Choroid plexus epithelial cell (primary cell): ENCODE data around the gene LXN.
"Not testable (repeated sequence)": the region's sequence is repeated elsewhere in the genome, so short reads cannot be mapped to it uniquely, and the experiment has no call there.

Source experiments
- DNase-seq: peaks from one replicate; pipeline ENCODE4 v3.0.0-alpha.2; 2010; ENCODE audit warnings: low read depth
- H3K4me3 ChIP-seq: 2 replicates; pipeline ENCODE4 v1.5.1; 2011; ENCODE audit warnings: low read depth, mild to moderate bottlenecking, control low read depth, low read length, moderate library complexity
- CTCF ChIP-seq: conservative IDR thresholded peaks from 2 replicates; pipeline ENCODE4 v1.5.1; 2011; ENCODE audit warnings: low read depth, mild to moderate bottlenecking, control low read depth, inconsistent platforms, low read length, moderate library complexity

Gene LXN

GRCh38 chr3:158696618-158697017 is 24.2 kb upstream of the LXN start:
- no peak overlapping the region for H3K4me3 ChIP-seq
- TF ChIP-seq CTCF: no peak
- peak; percentile 63 for DNase-seq

GRCh38 chr3:158693866-158694456 is 21.5 kb upstream of the LXN start:
- not testable (repeated sequence) for H3K4me3 ChIP-seq, DNase-seq

GRCh38 chr3:158685159-158685558 is 12.7 kb upstream of the LXN start:
- no peak for TF ChIP-seq CTCF
- H3K4me3 ChIP-seq: no peak overlapping the region
- DNase-seq: no peak

GRCh38 chr3:158683230-158683962 is 10.9 kb upstream of the LXN start:
- H3K4me3 ChIP-seq: no peak overlapping the region
- no peak for TF ChIP-seq CTCF
- DNase-seq: peak; percentile 90

GRCh38 chr3:158680861-158681260 is 8.4 kb upstream of the LXN start:
- no peak overlapping the region for H3K4me3 ChIP-seq
- no peak for DNase-seq
- TF ChIP-seq CTCF: no peak

- DNase-seq: peak; percentile 50
- TF ChIP-seq CTCF: no peak
- no peak overlapping the region for H3K4me3 ChIP-seq
These were observed 7.1 kb upstream of the LXN start for GRCh38 chr3:158679547-158680000.

- TF ChIP-seq CTCF: no peak
- no peak for DNase-seq
- H3K4me3 ChIP-seq: no peak overlapping the region
These were observed 6.2 kb upstream of the LXN start for GRCh38 chr3:158678687-158679086.
